ENCODE results near the gene CA4. TPM values are rescaled to one million over a fixed set of nuclear protein-coding genes. Genes with fewer than 3 reads are reported as not detected.
"Not testable (repeated sequence)": the region's sequence is repeated elsewhere in the genome, so short reads cannot be mapped to it uniquely, and the experiment has no call there.

CA4 gene
- total RNA-seq, 1 donor from 2014 or later: 72.8 TPM

DNA sequence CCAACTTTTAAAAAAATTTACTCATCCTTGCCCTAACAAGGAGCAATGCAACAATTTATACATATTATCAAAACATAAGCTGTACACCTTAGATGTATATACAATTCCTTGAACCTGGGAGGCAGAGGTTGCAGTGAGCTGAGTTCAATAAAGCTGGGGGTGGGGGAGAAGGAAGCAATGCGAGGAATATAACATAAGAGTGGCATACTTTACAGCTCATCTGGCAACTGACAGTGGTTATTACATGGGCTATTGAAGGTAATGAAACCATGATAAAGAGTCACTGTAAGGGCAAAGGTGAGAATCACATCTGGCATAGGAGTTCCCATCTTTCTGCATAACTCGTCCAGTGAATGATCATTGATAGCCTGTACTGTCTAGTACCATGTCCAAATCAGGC lies 43.7 kb downstream of the CA4 start:
- no peak for DNase-seq
- peaks cover 99% of the 10 kb centered on the region for H3K36me3 ChIP-seq

DNA sequence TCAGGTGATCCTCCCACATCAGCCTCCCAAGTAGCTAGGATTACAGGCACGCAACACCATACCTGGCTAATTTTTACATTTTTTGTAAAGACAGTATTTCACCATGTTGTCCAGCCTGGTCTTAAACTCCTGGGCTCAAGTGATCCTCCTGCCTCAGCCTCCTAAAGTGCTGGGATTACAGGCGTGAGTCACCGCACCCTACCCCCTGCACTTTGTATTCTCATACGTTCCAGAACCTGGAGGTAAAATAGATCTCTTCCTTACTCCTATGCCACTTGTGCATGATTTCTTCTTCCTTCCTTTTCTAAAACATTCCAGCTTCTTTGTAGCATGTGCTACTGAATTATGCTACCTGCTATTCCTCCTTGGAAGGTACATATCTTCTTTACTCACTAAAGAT lies 44.4 kb downstream of the CA4 start:
- peaks cover 98% of the 10 kb centered on the region for H3K36me3 ChIP-seq
- H3K4me1 ChIP-seq; ATAC-seq; H3K27me3 ChIP-seq (ENCODE audit: low read depth); DNase-seq; H3K9me3 ChIP-seq; H3K27ac ChIP-seq; intact Hi-C loops (cut with DNase I); H3K4me3 ChIP-seq: not testable (repeated sequence)

More for the DNA sequence above, 43.7 kb downstream of the CA4 start:
- Histone ChIP-seq H3K9me3 (no peaks in the 10 kb centered on the region), H3K27ac (no peak overlapping the region), H3K27me3 (ENCODE audit: low read depth) (no peaks in the 10 kb centered on the region), H3K4me1 (no peaks in the 10 kb centered on the region), H3K4me3 (no peak overlapping the region)
- intact Hi-C loops (cut with DNase I): no loop called here
- TF ChIP-seq, protein P1, sequence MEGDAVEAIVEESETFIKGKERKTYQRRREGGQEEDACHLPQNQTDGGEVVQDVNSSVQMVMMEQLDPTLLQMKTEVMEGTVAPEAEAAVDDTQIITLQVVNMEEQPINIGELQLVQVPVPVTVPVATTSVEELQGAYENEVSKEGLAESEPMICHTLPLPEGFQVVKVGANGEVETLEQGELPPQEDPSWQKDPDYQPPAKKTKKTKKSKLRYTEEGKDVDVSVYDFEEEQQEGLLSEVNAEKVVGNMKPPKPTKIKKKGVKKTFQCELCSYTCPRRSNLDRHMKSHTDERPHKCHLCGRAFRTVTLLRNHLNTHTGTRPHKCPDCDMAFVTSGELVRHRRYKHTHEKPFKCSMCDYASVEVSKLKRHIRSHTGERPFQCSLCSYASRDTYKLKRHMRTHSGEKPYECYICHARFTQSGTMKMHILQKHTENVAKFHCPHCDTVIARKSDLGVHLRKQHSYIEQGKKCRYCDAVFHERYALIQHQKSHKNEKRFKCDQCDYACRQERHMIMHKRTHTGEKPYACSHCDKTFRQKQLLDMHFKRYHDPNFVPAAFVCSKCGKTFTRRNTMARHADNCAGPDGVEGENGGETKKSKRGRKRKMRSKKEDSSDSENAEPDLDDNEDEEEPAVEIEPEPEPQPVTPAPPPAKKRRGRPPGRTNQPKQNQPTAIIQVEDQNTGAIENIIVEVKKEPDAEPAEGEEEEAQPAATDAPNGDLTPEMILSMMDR (IDR thresholded peaks at IDR 0.05): no peak
- ATAC-seq: no peak

DNA sequence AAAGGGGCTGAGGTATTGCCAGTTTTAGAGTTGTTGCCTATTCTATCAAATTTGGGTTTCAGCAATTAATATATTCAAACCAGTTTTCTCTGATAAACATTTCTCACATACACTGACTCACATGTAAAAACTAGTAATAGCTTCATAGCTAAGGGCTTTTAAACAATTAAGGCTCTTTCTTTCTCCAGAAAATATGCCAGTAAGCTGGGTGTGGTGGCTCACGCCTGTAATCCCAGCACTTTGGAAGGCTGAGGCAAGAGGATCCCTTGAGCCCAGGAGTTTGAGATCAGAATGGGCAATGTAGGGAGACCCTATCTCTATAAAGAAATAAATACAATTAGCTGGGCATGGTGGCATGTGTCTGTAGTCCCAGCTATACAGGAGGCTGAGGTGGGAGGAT lies 48.9 kb downstream of the CA4 start:
- peaks cover 68% of the 10 kb centered on the region for H3K36me3 ChIP-seq
- H3K9me3 ChIP-seq; DNase-seq; H3K27ac ChIP-seq; intact Hi-C loops (cut with DNase I); H3K27me3 ChIP-seq (ENCODE audit: low read depth); H3K4me3 ChIP-seq; H3K4me1 ChIP-seq; ATAC-seq: not testable (repeated sequence)

DNA sequence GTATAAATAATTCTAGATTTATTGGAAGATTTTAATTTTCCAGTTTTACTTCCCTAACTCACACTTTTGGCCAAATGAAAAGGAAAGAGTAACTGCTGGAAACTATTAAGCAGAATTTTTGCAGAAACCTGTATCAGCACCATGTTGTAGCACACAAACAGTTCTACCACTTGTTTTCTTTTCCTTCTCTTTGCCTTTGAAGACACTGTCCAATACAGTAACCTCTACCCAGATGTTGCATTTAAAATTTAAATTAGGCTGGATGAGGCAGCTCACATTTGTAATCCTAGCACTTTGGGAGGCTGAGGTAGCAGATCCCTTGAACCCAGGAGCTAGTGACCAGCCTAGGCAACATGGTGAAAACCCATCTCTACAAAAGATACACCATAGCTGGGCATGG lies 56.0 kb downstream of the CA4 start:
- DNase-seq; ATAC-seq; H3K27me3 ChIP-seq (ENCODE audit: low read depth); H3K9me3 ChIP-seq; H3K4me1 ChIP-seq; intact Hi-C loops (cut with DNase I); H3K4me3 ChIP-seq; H3K27ac ChIP-seq: not testable (repeated sequence)
- H3K36me3 ChIP-seq: peaks cover 25% of the 10 kb centered on the region

DNA sequence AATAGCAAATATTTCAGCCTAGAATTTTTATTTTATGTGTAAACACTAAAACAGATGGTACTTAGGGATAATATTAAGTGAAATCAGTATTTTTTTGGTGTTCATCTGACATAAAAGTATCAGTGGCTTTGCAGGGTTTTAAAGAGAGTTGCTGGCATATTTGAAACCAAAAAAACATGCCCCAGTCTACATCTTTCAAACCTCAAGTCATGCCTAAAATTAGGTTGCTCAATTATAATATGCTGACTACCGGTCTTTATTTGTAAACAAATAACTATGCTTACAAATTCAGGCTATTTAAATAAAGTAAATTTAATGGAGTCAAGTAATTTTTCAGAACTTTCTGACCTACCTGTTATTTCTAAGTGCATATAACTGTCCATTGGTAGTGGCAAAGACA lies 58.5 kb downstream of the CA4 start:
- not testable (repeated sequence) for H3K4me1 ChIP-seq, H3K4me3 ChIP-seq, H3K9me3 ChIP-seq

More for the DNA sequence above, 58.5 kb downstream of the CA4 start:
- H3K36me3 ChIP-seq: peaks cover 26% of the 10 kb centered on the region
- H3K27ac ChIP-seq; H3K27me3 ChIP-seq (ENCODE audit: low read depth); intact Hi-C loops (cut with DNase I); DNase-seq; ATAC-seq: not testable (repeated sequence)

Other genes with a start within 250 kb of the CA4 start
- 39.5 TPM for gene RNFT1, start 185.2 kb upstream of the CA4 start, total RNA-seq
- 28.2 TPM for gene HEATR6, start 71.1 kb upstream of the CA4 start, total RNA-seq
- gene USP32, start 242.2 kb downstream of the CA4 start, total RNA-seq: 68.9 TPM

Data from lower lobe of right lung (tissue), 2 donors.